ENCODE data around the gene SUZ12.
A peak's percentile ranks its signal among the peaks of the same experiment; 100 is the strongest.
"Not testable (repeated sequence)": the region's sequence is repeated elsewhere in the genome, so short reads cannot be mapped to it uniquely, and the experiment has no call there.

Gene SUZ12

GRCh38 chr17:31951953-31952352 is 15.1 kb downstream of the SUZ12 start:
- DNase-seq (ENCODE audit: low read depth), result not testable (repeated sequence)

GRCh38 chr17:31964131-31964530 is 27.3 kb downstream of the SUZ12 start:
- DNase-seq (ENCODE audit: low read depth), result not testable (repeated sequence)

GRCh38 chr17:31967648-31968047 is 30.8 kb downstream of the SUZ12 start:
- no peak for DNase-seq (ENCODE audit: low read depth)

- DNase-seq (ENCODE audit: low read depth), result not testable (repeated sequence)
Measured at GRCh38 chr17:31970416-31970815, 33.6 kb downstream of the SUZ12 start.

GRCh38 chr17:31974269-31975071 is 37.7 kb downstream of the SUZ12 start:
- DNase-seq (ENCODE audit: low read depth), result peak; percentile 57

GRCh38 chr17:31975391-31975790 is 38.6 kb downstream of the SUZ12 start:
- DNase-seq (ENCODE audit: low read depth), result not testable (repeated sequence)

GRCh38 chr17:31991821-31992220 is 55.0 kb downstream of the SUZ12 start:
- DNase-seq (ENCODE audit: low read depth), result not testable (repeated sequence)

- peak; percentile 27 for DNase-seq (ENCODE audit: low read depth)
Measured at GRCh38 chr17:31997005-31997404, 60.2 kb downstream of the SUZ12 start.

GRCh38 chr17:32006957-32007462 is 70.2 kb downstream of the SUZ12 start, which contains the start of gene LRRC37B:
Gene LRRC37B, plus strand, starts transcription at chr17:32007383. Its CDS starts 14,010 bp downstream, at chr17:32021393.
- peak; percentile 68 for DNase-seq (ENCODE audit: low read depth)

GRCh38 chr17:32007463-32008298 is 70.9 kb downstream of the SUZ12 start:
- peak; percentile 28 for DNase-seq (ENCODE audit: low read depth)

GRCh38 chr17:32009262-32009542 is 72.4 kb downstream of the SUZ12 start:
- no peak for DNase-seq (ENCODE audit: low read depth)

GRCh38 chr17:32010114-32010513 is 73.3 kb downstream of the SUZ12 start:
- no peak for DNase-seq (ENCODE audit: low read depth)

- DNase-seq (ENCODE audit: low read depth), result peak; percentile 47
Measured at GRCh38 chr17:32015245-32016013, 78.6 kb downstream of the SUZ12 start.

GRCh38 chr17:32016231-32016630 is 79.4 kb downstream of the SUZ12 start:
- DNase-seq (ENCODE audit: low read depth), result no peak

GRCh38 chr17:32019228-32019627 is 82.4 kb downstream of the SUZ12 start:
- no peak for DNase-seq (ENCODE audit: low read depth)

GRCh38 chr17:32020943-32021614 is 84.3 kb downstream of the SUZ12 start:
- no peak for DNase-seq (ENCODE audit: low read depth)

GRCh38 chr17:32021615-32021955 is 84.8 kb downstream of the SUZ12 start:
- DNase-seq (ENCODE audit: low read depth), result no peak

GRCh38 chr17:32022554-32022953 is 85.7 kb downstream of the SUZ12 start:
- DNase-seq (ENCODE audit: low read depth), result not testable (repeated sequence)

GRCh38 chr17:32027271-32027670 is 90.5 kb downstream of the SUZ12 start:
- not testable (repeated sequence) for DNase-seq (ENCODE audit: low read depth)

GRCh38 chr17:32033223-32033622 is 96.4 kb downstream of the SUZ12 start:
- DNase-seq (ENCODE audit: low read depth), result no peak

- DNase-seq (ENCODE audit: low read depth), result not testable (repeated sequence)
Measured at GRCh38 chr17:32033812-32034211, 97.0 kb downstream of the SUZ12 start.

GRCh38 chr17:32040246-32040645 is 103.4 kb downstream of the SUZ12 start:
- DNase-seq (ENCODE audit: low read depth), result not testable (repeated sequence)
